ENCODE data around the gene SPACA7.
"Not testable (repeated sequence)": the region's sequence is repeated elsewhere in the genome, so short reads cannot be mapped to it uniquely, and the experiment has no call there.

SPACA7 gene

GRCh38 chr13:112351825-112352224, 24.3 kb upstream of the SPACA7 start:
- no peak for DNase-seq

- no peak for DNase-seq
Observed at GRCh38 chr13:112353856-112354255, 22.3 kb upstream of the SPACA7 start.

- DNase-seq, result no peak
Observed at GRCh38 chr13:112354330-112355273, 21.6 kb upstream of the SPACA7 start.

DNA sequence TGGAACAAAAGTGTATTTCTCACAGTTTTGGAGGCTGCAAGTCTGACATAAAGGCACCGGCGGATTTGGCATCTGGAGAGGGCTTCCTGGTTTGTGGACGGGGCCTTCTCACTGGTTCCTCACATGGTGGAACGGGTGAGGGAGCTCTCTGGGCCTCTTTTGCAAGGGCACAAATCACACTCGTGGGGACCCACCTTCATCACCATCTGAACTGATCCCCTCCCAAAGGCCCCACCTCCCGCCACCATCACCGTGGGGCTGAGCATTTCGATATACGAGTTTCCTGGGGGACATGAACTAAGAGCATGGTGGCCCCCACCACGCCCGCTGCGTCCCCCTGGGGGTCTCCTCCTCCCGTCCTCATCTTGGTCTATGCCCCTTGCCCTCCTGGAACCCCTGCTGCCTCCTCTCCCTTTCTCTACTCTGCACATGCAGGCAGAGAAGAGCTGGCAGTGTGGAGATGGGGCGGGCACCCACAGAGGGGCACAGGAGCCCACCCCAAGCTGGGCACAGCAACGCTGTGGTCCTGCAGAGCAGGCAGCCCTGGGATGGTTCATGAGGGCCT, 20.8 kb upstream of the SPACA7 start:
- no peak for DNase-seq

GRCh38 chr13:112356190-112356589, 20.0 kb upstream of the SPACA7 start:
- DNase-seq, result no peak

- no peak for DNase-seq
Observed at GRCh38 chr13:112358156-112358555, 18.0 kb upstream of the SPACA7 start.

DNA sequence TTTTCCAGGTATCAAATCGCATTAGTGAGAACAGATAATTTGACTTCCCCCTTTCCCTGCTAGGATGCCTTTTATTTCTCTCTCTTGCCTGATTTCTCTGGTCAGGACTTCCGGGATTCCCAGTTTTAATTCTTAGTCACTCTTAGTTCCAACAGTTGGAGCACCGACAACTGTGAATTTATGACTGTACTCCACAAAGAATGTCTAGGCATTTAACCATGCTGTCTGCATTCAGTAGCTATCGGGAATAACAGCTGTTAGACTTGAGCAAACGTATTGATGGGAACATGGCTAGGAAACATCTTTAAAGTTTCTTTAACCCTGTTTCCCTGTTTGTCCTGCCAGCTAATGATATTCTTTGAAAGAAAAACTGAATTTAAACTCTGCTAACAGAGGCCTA, 14.1 kb upstream of the SPACA7 start:
- DNase-seq, result no peak

DNA sequence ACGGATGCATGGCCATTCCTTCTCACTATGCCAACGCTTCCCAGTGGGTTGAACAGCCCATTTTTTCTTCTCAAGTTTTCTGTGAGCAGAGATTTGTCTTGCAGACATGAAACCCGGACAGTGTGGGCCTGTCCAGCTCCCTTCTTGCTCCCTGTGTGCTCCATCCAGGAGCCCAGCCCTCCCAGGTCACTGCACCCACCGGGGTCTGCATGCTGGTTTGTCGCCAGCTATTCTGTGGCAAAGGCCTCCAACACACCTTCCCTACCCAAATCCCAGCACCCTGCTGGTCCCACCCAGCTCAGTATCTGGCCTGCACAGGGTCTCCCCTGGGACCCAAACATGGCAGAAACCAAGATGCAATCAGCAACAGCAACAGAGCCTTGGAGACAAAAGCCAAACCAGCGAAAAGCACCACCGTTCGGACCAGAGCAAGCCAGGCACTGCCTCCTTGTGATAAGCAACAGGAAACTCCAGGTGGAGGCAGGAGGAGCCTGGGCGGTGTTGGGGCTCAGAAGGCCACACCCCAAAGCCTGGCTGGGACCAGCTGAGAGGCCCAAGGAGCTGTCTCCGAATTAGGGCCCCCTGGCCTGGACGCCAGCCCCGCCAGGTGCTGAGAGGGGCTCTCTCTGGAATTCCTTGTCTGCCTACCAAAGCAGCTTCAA, 12.2 kb upstream of the SPACA7 start:
- no peak for DNase-seq

DNA sequence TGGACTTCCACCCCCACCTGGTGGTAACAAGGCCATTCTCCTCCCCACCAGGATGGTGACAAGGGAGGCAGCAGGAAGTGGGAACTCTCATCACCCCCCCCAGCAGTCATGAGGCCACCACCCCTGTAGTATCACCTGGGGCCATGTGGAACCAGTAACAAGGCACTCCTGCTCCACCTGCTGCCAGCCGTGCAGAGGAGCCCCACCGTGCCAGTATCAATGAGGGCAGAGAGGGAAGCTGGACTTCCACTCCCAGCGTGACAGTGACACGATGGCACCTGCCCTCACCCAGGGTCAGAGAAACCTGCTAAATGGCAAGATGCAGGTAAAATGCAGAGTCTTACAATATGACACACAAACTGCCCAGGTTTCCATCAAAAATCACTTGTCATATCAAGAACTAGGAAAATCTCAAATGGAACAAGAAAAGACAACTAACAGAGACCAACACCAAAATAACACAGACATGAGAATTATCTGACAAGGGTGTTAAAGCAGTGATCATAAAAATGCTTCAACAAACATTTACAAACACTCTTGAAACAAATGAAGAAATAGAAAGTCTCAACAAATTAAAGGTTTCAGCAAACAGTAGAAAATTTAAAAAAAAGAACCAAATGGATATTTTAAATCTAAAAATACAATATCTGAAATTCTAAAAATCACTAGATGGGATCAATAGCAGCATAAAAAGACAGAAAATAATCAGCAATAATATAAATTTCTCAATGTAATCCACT, 9.1 kb upstream of the SPACA7 start:
- DNase-seq, result no peak

DNA sequence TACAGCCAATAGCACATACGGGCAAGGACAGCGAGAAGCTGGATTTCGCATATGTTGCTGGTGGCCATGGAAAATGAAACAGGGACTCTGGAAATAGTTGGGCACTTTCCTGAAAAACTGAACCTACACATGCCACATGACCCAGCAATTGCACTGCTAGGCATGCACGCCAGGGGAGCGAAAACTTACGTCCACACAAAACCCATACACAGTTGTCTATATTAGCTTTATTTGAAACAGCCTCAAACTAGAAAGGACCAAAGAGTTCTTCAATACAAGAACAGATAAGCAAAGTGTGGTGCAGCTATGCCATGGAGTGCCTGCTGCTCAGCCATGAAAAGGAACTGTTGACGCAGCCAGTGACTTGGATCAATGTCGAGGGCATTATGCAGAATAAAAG, 7.3 kb upstream of the SPACA7 start:
- DNase-seq, result no peak

- DNase-seq, result no peak
Observed at GRCh38 chr13:112370311-112370710, 5.8 kb upstream of the SPACA7 start.

DNA sequence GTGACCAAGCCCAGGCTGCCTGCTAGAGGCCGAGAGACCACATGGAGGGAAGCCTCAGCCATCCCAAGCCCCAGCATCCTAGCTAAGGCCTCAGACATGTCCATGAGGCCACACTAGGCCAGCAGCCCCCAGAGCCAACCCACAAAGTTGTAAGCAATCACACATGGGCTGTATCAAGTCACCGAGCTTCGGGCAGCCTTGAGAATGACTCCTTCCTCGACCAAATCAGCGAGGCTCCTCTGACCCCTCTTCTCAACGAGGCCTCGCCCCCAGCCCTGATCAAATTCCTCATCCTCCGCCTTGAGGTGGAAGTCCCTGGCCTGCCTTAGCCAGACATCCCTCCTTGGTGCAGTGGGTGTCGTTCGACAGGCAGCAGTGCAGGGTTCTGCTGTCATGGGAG, 1.9 kb upstream of the SPACA7 start:
- no peak for DNase-seq

GRCh38 chr13:112391746-112392145, 15.6 kb downstream of the SPACA7 start:
- DNase-seq, result no peak

- no peak for DNase-seq
Observed at GRCh38 chr13:112392719-112393118, 16.6 kb downstream of the SPACA7 start.

DNA sequence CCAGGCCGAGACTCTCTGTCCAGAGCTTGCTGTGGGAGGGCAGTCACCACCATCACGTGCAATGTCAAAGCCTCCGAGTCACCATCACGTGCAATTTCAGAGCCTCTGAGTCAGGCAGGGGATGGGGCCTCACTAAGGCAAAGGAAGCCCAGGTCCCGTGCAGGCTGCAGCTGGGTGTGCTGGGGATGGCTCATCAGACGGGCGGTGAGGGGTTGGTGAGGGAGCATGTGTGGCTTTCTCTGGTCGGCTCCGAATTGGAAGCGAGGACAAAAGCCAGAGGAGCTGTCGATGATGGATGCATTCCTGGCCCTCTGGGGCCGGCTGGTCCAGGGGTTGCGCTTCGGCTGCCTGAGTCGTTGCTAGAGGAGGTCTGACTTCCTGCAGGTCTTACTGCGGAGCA, 18.9 kb downstream of the SPACA7 start:
- DNase-seq, result not testable (repeated sequence)

GRCh38 chr13:112395941-112396340, 19.8 kb downstream of the SPACA7 start:
- DNase-seq, result not testable (repeated sequence)

DNA sequence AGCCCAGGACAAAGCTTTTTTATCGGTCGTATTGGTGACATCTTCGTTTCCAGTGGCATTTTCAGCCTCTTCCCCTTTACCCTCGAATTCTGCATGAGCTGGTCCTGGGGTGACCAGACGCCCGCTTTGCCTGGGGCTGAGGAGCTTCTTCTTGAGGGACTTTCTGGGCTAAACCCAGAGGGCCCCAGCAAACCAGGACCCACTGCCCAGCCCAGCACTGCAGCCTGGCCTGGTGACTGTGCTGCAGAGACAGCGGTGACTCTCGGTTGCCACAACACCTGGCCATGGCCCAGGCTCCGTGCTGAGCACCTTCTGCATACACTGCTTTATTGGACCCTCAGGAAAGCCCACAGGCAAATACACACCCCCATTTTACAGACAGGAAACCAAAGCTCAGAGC, 21.0 kb downstream of the SPACA7 start:
- no peak for DNase-seq

DNA sequence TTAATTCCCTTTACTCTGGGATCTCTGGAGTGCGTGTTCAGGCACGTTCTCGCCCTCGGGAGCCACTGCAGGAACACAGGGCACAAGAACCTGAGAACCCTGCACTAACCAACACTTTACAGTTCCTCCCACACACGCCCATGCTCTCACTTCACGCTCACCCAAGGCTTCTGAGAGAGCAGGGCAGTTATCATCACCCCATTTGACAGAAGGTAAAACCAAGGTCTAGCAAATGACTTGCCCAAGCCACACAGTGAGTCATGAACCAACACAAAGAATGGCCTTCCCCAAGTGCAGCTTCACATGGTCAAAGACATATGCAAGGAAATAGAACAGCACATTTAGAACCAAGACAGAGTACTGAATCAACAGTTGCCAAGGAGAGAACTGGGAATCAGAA, 22.2 kb downstream of the SPACA7 start:
- not testable (repeated sequence) for DNase-seq

- DNase-seq, result not testable (repeated sequence)
Observed at GRCh38 chr13:112409828-112410227, 33.7 kb downstream of the SPACA7 start.

DNA sequence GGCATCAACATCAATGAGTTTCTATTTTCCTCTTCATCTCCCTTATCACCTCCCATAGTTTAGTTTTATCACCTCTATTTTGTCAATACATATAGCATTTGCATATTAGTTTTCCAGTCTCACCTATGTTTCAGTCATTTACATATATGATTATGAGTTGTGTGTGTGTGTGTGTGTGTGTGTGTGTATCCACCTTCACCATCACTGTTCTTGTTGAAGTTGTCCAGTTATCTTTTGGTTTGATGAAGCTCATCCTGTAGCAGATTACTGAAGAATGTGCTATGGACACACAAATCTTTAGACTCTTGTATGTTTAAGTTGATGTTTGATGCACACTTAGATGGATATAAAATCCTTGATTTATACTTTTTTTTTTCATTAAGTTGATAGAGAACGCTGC, 40.5 kb downstream of the SPACA7 start:
- DNase-seq, result no peak

- DNase-seq, result no peak
Observed at GRCh38 chr13:112417079-112417478, 40.9 kb downstream of the SPACA7 start.

- no peak for DNase-seq
Observed at GRCh38 chr13:112424098-112424497, 47.9 kb downstream of the SPACA7 start.

- no peak for DNase-seq
Observed at GRCh38 chr13:112428704-112429103, 52.5 kb downstream of the SPACA7 start.

All from activated CD8-positive, alpha-beta memory T cell treated with anti-CD3 and anti-CD28 coated beads for 24 hours (primary cell).